ENCODE results near the gene CKAP2L.

- no peak for TF ChIP-seq HCFC1 (IDR thresholded peaks at IDR 0.05; ENCODE audit: low read length)
- no peak for TF ChIP-seq POLR2AphosphoS5 (IDR thresholded peaks at IDR 0.05; ENCODE audit: low read length)
- no peak for TF ChIP-seq FOXK2 (IDR thresholded peaks at IDR 0.05)
- no peak for TF ChIP-seq CREM (IDR thresholded peaks at IDR 0.05; ENCODE audit: low read depth)
- no peak for TF ChIP-seq RFX5 (IDR thresholded peaks at IDR 0.05; ENCODE audit: low read depth, low read length)
- no peak for TF ChIP-seq MLLT1 (IDR thresholded peaks at IDR 0.05)
- TF ChIP-seq E4F1 (IDR thresholded peaks at IDR 0.05; ENCODE audit: borderline replicate concordance, partially characterized antibody): no peak
- TF ChIP-seq POLR2A (IDR thresholded peaks at IDR 0.05; ENCODE audit: low read depth, low read length): no peak
These were observed 33.6 kb downstream of the CKAP2L start for GRCh38 chr2:112730791-112731190.
